ENCODE data around the gene TRIP12.
A peak's percentile ranks its signal among the peaks of the same experiment; 100 is the strongest.
"Not testable (repeated sequence)": the region's sequence is repeated elsewhere in the genome, so short reads cannot be mapped to it uniquely, and the experiment has no call there.

Gene TRIP12

GRCh38 chr2:229831805-229832509 lies 89.9 kb downstream of the TRIP12 start:
- DNase-seq (ENCODE audit: low spot score): no peak

- DNase-seq (ENCODE audit: low spot score): no peak
Observed at GRCh38 chr2:229825476-229825875, 96.3 kb downstream of the TRIP12 start.

DNA sequence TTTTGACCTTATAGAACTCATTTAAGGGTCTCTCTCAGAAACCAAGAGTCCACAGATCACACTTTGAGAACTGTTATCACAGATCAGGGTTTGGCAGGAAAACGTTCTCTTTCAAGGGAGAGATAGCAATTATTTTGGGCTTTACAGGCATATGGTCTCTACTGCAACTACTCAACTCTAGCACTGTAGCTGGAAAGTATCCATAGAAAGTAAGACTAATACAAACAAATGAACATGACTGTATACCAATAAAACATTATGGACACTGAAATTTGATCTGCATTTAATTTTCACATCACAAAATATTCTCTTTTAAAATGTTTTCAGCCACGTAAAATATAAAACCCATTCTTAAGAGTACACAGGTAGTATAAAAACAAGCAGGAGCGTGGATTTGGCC lies 100.5 kb downstream of the TRIP12 start:
- no peak for DNase-seq (ENCODE audit: low spot score)

- DNase-seq (ENCODE audit: low spot score): no peak
Observed at GRCh38 chr2:229818230-229818629, 103.6 kb downstream of the TRIP12 start.

- no peak for DNase-seq (ENCODE audit: low spot score)
Observed at GRCh38 chr2:229815858-229816257, 106.0 kb downstream of the TRIP12 start.

GRCh38 chr2:229815342-229815741 lies 106.5 kb downstream of the TRIP12 start:
- DNase-seq (ENCODE audit: low spot score): no peak

GRCh38 chr2:229810786-229811185 lies 111.0 kb downstream of the TRIP12 start:
- no peak for DNase-seq (ENCODE audit: low spot score)

GRCh38 chr2:229805559-229805958 lies 116.2 kb downstream of the TRIP12 start:
- no peak for DNase-seq (ENCODE audit: low spot score)

GRCh38 chr2:229802785-229803184 lies 119.0 kb downstream of the TRIP12 start:
- no peak for DNase-seq (ENCODE audit: low spot score)

GRCh38 chr2:229800997-229801754 lies 120.6 kb downstream of the TRIP12 start:
- DNase-seq (ENCODE audit: low spot score): peak; percentile 30

DNA sequence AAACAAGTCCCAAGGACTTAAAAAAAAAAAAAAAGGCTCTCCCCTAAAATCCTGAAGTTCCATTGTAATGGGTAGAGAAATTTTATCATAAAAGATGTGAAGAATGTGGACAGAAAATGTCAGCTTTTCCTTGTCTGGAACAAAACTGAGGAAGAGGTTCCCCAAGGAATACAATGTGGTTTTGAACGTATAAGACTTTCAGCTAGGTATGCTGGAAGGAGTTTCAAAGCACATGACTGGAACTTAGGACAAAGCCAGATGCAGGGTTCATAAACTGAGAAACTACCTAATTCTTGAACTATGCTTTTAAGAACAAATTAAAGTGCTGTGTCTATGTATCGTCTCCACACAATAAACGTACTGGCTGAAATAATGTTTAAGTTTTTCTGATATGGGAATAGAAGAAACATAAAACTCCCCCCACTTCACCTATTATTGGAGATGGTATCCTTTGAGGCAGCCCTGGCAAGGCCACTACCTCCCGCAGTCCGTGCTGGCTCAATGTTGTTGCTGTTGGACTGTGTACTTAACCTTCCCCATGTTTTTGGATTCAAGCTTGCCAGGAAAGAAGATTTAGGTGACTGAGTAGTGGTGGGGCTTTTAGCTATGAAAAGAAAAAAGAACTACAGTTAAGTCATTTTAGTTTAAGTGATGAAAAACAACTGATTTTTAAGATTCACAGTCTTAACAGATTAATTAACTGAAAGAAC lies 123.2 kb downstream of the TRIP12 start:
- DNase-seq (ENCODE audit: low spot score): no peak

DNA sequence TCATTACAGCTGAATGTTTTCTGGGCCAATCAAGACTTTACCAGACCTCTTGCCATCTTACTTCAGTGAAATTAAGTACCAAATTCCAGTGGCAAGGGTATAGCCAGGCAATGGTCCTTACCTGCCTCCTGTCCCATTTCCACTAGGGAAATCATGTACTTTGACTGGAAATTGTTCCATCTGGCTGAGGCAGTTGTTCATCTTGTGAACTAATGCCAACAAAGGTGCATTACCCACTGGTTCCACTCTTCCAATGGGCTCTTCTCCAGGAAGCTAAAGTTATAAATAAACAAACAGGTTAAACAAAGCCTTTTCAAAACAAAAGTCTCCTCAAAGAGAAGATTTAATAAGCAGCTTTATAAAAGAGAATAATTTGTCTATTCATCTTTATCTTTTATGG lies 126.8 kb downstream of the TRIP12 start:
- no peak for DNase-seq (ENCODE audit: low spot score)

DNA sequence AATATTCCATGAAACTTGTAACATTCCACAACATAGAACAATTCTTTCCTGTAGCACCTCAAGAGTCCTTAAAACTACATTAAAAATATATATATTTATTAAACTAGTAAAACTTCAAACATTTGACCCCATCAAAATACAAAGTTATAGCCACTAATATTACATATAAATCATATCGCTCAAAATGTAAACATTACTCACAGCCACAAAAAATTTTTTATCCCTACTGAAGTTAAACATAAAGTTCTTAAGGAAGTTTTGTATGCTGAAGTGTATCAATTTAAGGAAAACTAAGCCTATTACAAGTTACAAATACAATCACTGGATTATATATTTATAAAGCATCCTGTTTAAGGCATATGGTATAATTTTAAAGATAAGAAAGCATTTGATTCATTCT lies 127.2 kb downstream of the TRIP12 start:
- no peak for DNase-seq (ENCODE audit: low spot score)

DNA sequence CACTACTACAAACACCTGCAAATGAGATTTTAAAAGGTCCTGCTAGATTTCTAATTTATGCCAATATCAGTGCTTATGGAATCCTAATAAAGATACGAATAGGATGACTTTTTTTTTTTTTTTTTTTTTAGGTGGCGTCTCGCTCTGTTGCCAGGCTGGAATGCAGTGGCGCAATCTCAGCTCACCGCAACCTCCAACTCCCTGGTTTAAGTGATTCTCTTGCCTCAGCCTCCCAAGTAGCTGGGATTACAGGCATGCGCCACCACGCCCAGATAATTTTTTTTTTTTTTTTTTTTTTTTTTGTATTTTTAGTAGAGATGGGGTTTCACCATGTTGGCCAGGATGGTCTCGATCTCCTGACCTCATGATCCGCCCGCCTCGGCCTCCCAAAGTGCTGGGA lies 135.5 kb downstream of the TRIP12 start:
- DNase-seq (ENCODE audit: low spot score): not testable (repeated sequence)

DNA sequence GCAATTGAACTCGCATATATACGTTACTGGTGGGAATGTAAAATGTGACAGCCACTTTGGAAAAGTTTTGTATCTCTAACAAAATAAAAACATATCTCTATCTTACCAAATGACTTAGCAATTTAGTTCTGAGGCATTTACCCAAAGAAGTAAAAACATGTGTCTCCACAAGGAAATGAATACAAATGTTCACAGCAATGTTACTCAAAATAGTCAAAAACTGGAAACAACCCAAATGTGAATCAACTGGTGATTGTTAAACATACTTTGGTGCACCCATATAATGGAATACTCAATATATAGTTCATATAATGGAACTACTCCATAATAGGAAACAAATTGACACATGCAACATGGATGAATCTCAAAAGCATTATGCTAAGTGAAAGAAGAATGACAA lies 137.0 kb downstream of the TRIP12 start:
- DNase-seq (ENCODE audit: low spot score): no peak

DNA sequence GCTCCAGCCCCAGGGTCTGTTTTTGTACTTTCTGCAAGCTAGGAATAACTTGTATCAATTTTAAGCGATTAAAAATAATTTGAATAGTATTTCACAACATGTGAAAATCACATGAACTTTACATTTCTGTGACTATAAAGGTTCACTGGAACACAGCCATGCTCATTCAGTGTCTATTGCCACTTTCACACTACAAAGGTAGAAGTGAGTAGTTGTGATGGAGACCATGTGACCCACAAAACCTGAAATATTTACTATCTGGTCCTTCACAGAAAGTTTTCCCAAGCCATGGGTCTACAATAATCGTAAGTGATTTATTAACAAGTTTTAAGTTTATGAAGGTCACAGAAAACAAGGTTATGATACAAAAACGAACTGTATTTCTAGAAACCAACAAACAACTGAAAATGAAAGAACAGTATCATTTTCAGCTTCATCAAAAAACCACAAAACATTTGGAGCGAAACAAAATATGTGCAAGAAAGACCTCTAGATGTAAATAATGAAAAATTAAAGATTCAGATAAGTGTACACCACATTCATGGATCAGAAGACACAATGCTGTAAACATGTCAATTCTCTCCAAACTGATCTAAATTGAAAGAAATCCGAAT lies 138.6 kb downstream of the TRIP12 start:
- DNase-seq (ENCODE audit: low spot score): no peak

GRCh38 chr2:229780856-229781773 lies 140.7 kb downstream of the TRIP12 start:
- DNase-seq (ENCODE audit: low spot score): peak; percentile 44

GRCh38 chr2:229779650-229780049 lies 142.2 kb downstream of the TRIP12 start:
- DNase-seq (ENCODE audit: low spot score): no peak

- no peak for DNase-seq (ENCODE audit: low spot score)
Observed at GRCh38 chr2:229777716-229778115, 144.1 kb downstream of the TRIP12 start.

GRCh38 chr2:229775614-229776313 lies 146.0 kb downstream of the TRIP12 start:
- no peak for DNase-seq (ENCODE audit: low spot score)

DNA sequence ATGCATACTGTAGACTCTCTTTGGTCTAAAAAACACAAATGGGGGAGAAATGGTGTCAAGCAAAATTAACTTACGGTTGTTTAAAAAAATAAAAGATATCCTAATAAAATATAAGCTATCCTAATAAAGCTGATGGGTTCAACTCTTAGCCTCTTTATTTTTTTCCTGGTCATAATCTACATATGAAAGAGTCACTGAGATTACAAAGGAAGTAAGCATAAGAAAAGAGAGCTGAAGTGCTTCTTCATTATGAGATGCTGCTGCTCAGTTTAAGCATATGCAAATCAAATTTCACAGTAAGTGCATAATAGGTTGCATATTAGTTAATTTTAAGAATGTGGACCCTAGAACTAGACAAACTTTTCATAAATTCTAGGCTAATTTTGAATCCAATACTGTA lies 147.6 kb downstream of the TRIP12 start:
- no peak for DNase-seq (ENCODE audit: low spot score)

Data from putamen (tissue), 1 donor.